H9 (cell line): Measurements from ENCODE around the gene MAP4K3. TPM values are rescaled to one million over a fixed set of nuclear protein-coding genes. Genes with fewer than 3 reads are reported as not detected.

ENCODE experiments used
- DNase-seq: peaks from one replicate; pipeline ENCODE4 v3.0.0-alpha.2; 2017
- H2AFZ ChIP-seq: one replicate; pipeline ENCODE4 v1.6.1; 2013; ENCODE audit warnings: mild to moderate bottlenecking, low read length, control low read depth, moderate library complexity
- H2AK5ac ChIP-seq: 2 replicates; pipeline ENCODE4 v1.6.1; 2013; ENCODE audit warnings: low read length, control low read depth, mixed read lengths; ENCODE audit not compliant: insufficient read length
- H2BK120ac ChIP-seq: one replicate; pipeline ENCODE4 v1.6.1; 2013; ENCODE audit warnings: low read depth, mild to moderate bottlenecking, low read length, control low read depth, inconsistent platforms; ENCODE audit not compliant: poor library complexity, severe bottlenecking
- H2BK12ac ChIP-seq: 2 replicates; pipeline ENCODE4 v1.6.1; 2013; ENCODE audit warnings: low read length, control low read depth, mixed read lengths, low read depth; ENCODE audit not compliant: insufficient read length
- H2BK15ac ChIP-seq: 2 replicates; pipeline ENCODE4 v1.6.1; 2013; ENCODE audit warnings: low read depth, low read length, control low read depth
- H2BK20ac ChIP-seq: one replicate; pipeline ENCODE4 v1.6.1; 2013; ENCODE audit warnings: low read depth, mild to moderate bottlenecking, low read length, control low read depth, inconsistent platforms; ENCODE audit not compliant: poor library complexity, severe bottlenecking
- H2BK5ac ChIP-seq: 2 replicates; pipeline ENCODE4 v1.6.1; 2013; ENCODE audit warnings: low read length, control low read depth, mixed read lengths; ENCODE audit not compliant: insufficient read length
- H3K14ac ChIP-seq: 2 replicates; pipeline ENCODE4 v1.6.1; 2013; ENCODE audit warnings: low read length, control low read depth; ENCODE audit not compliant: insufficient read depth
- H3K18ac ChIP-seq: 2 replicates; pipeline ENCODE4 v1.6.1; 2013; ENCODE audit warnings: low read depth, mild to moderate bottlenecking, mixed read lengths, low read length, control low read depth; ENCODE audit not compliant: insufficient read length
- H3K23ac ChIP-seq: 2 replicates; pipeline ENCODE4 v1.6.1; 2013; ENCODE audit warnings: low read length, control low read depth, mixed read lengths, low read depth; ENCODE audit not compliant: insufficient read length
- H3K23me2 ChIP-seq: 2 replicates; pipeline ENCODE4 v1.6.1; 2013; ENCODE audit warnings: low read depth, mild to moderate bottlenecking, mixed read lengths, low read length, control low read depth; ENCODE audit not compliant: insufficient read length, poor library complexity, severe bottlenecking
- H3K27ac ChIP-seq: 2 replicates; pipeline ENCODE4 v1.5.1; 2013; ENCODE audit warnings: low read length, control low read depth, mixed read lengths, low read depth; ENCODE audit not compliant: insufficient read length
- H3K27me3 ChIP-seq: 2 replicates; pipeline ENCODE4 v1.6.1; 2013; ENCODE audit warnings: low read length, control low read depth, inconsistent platforms; ENCODE audit not compliant: insufficient read depth
- H3K4ac ChIP-seq: 2 replicates; pipeline ENCODE4 v1.6.1; 2013; ENCODE audit warnings: low read depth, mild to moderate bottlenecking, control low read depth, inconsistent platforms, low read length, moderate library complexity
- H3K4me1 ChIP-seq: 2 replicates; pipeline ENCODE4 v1.6.1; 2013; ENCODE audit warnings: low read length, control low read depth, inconsistent platforms; ENCODE audit not compliant: insufficient read depth
- H3K4me2 ChIP-seq: 2 replicates; pipeline ENCODE4 v1.6.1; 2013; ENCODE audit warnings: low read length, control low read depth, mixed read lengths; ENCODE audit not compliant: insufficient read length, insufficient read depth
- H3K56ac ChIP-seq: 2 replicates; pipeline ENCODE4 v1.6.1; 2013; ENCODE audit warnings: low read depth, mild to moderate bottlenecking, mixed read lengths, low read length, control low read depth; ENCODE audit not compliant: insufficient read length
- H3K79me1 ChIP-seq: 2 replicates; pipeline ENCODE4 v1.6.1; 2013; ENCODE audit warnings: low read depth, mild to moderate bottlenecking, moderate library complexity, low read length, control low read depth, inconsistent platforms; ENCODE audit not compliant: insufficient read depth, poor library complexity, severe bottlenecking
- H3K79me2 ChIP-seq: 2 replicates; pipeline ENCODE4 v1.6.1; 2013; ENCODE audit warnings: low read length, control low read depth, inconsistent platforms; ENCODE audit not compliant: insufficient read depth
- H3K9ac ChIP-seq: 2 replicates; pipeline ENCODE4 v1.6.1; 2013; ENCODE audit warnings: low read length, control low read depth, mixed read lengths; ENCODE audit not compliant: insufficient read length; ENCODE audit errors: extremely low read depth
- H3K9me3 ChIP-seq: one replicate; pipeline ENCODE4 v1.6.1; 2013; ENCODE audit warnings: low read depth, low read length, inconsistent platforms; ENCODE audit not compliant: control insufficient read depth
- H3T11ph ChIP-seq: one replicate; pipeline ENCODE4 v1.6.1; 2013; ENCODE audit warnings: mild to moderate bottlenecking, low read length, control low read depth, inconsistent platforms
- H4K20me1 ChIP-seq: one replicate; pipeline ENCODE4 v1.6.1; 2013; ENCODE audit not compliant: control insufficient read depth, insufficient read length, insufficient read depth
- H4K5ac ChIP-seq: 2 replicates; pipeline ENCODE4 v1.6.1; 2013; ENCODE audit warnings: low read depth, mild to moderate bottlenecking, mixed read lengths, low read length, control low read depth; ENCODE audit not compliant: insufficient read length
- H4K8ac ChIP-seq: replicated peaks from 2 replicates; pipeline ENCODE4 v1.6.1; 2013; ENCODE audit warnings: low read length, control low read depth, mixed read lengths, low read depth; ENCODE audit not compliant: insufficient read length
- H4K91ac ChIP-seq: 2 replicates; pipeline ENCODE4 v1.6.1; 2013; ENCODE audit warnings: low read depth, mild to moderate bottlenecking, moderate library complexity, mixed read lengths, low read length, control low read depth; ENCODE audit not compliant: insufficient read length
- H3K27ac Mint-ChIP-seq, 3 experiments: 2 replicates in 2 of 3; 3 replicates in 1 of 3; pipeline ENCODE4 v1.8.0; 2020 to 2021; ENCODE audit warnings: mixed read lengths in 3 of 3, mild to moderate bottlenecking in 1 of 3, moderate library complexity in 1 of 3
- H3K27me3 Mint-ChIP-seq: 2 replicates; pipeline ENCODE4 v1.8.0; 2021; ENCODE audit warnings: low read depth, mild to moderate bottlenecking, moderate library complexity, mixed read lengths
- H3K36me3 Mint-ChIP-seq, 3 experiments: 2 replicates in 2 of 3; 3 replicates in 1 of 3; pipeline ENCODE4 v1.8.0; 2020 to 2021; ENCODE audit warnings: low read depth in 3 of 3, mixed read lengths in 3 of 3; ENCODE audit not compliant: insufficient read depth in 1 of 3
- H3K4me1 Mint-ChIP-seq, 2 experiments: 2 replicates each; pipeline ENCODE4 v1.8.0; 2020; ENCODE audit warnings: mixed read lengths in 2 of 2
- H3K4me3 Mint-ChIP-seq, 2 experiments: 2 replicates in 1 of 2; 3 replicates in 1 of 2; pipeline ENCODE4 v1.8.0; 2020 to 2021; ENCODE audit warnings: mild to moderate bottlenecking in 2 of 2, mixed read lengths in 2 of 2, moderate library complexity in 1 of 2
- H3K9me3 Mint-ChIP-seq, 2 experiments: 2 replicates in 1 of 2; 3 replicates in 1 of 2; pipeline ENCODE4 v1.8.0; 2020; ENCODE audit warnings: mild to moderate bottlenecking in 2 of 2, mixed read lengths in 2 of 2, moderate library complexity in 1 of 2
- WGBS: extraction: QIAGEN DNeasy Blood & Tissue Kit; methylation state at CpG from one replicate; pipeline ENCODE4 v1.1.7; 2013; ENCODE audit warnings: missing lambda C conversion rate, low lambda C conversion rate, mixed read lengths; ENCODE audit not compliant: insufficient read length; ENCODE audit errors: extremely low coverage; 5-methylcytosine and 5-hydroxymethylcytosine counted together
- total RNA-seq: library from RNA; stranded (reverse); gene quantifications from 2 replicates; pipeline ENCODE4 v1.2.1, GENCODE V29; 2021
- TF ChIP-seq, protein P1 (sequence below): fragments of 200-600 bp; sonication (generic); conservative IDR thresholded peaks from 3 replicates; pipeline ENCODE4 v1.8.0; 2021; ENCODE audit warnings: antibody characterized with exemption, mild to moderate bottlenecking

MAP4K3 gene
- total RNA-seq, 1 experiment from 2014 or later, result 37.9 TPM

DNA sequence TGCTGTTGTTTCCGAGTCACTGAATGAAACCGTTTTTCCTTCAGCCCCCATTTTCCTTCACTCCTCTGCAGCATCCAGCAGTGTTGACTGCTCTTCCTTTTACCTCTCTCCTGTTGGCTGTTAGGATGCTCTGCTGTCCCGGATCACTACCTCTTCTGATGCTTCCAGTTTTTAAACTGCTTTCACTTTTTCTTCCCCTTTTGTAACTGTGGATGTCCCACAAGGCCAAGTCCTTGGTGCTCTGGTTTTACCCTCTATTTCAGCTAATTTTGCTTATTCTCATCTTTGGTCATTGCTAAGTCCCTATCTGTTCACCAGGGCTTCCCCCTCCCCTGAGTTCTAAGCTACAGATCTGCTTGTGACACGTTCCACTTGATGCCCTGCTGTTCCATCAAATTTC, 39.4 kb upstream of the MAP4K3 start:
- Histone ChIP-seq H4K91ac (no peak overlapping the region), H3K79me1 (no peaks in the 10 kb centered on the region), H2BK5ac (no peak overlapping the region), H3K23me2 (no peaks in the 10 kb centered on the region), H2AK5ac (no peak overlapping the region), H3K27ac (no peak overlapping the region), H3K27me3 (no peaks in the 10 kb centered on the region), H2AFZ (no peak overlapping the region), H2BK20ac (no peak overlapping the region), H4K20me1 (no peaks in the 10 kb centered on the region), H3K9me3 (no peaks in the 10 kb centered on the region), H3K4ac (no peak overlapping the region), H3K9ac (no peak overlapping the region), H3K4me2 (no peak overlapping the region), H3T11ph (no peak overlapping the region), H3K56ac (no peak overlapping the region), H4K8ac (no peak overlapping the region), H3K18ac (no peak overlapping the region), H4K5ac (no peak overlapping the region), H3K23ac (no peak overlapping the region), H3K4me1 (no peaks in the 10 kb centered on the region; the same call in 1 of the 2 replicates), H3K14ac (no peak overlapping the region), H2BK15ac (no peak overlapping the region), H2BK120ac (no peak overlapping the region), H2BK12ac (no peak overlapping the region), H3K79me2 (no peaks in the 10 kb centered on the region)
- H3K9me3 Mint-ChIP-seq, result peaks cover 3 to 5% of the 10 kb centered on the region in 2 experiments; a peak in 4 of 5 replicates
- no CpG with 5 or more reads among the region's 4 CpGs for WGBS
- H3K36me3 Mint-ChIP-seq, result peaks cover 13 to 16% (median 14%) of the 10 kb centered on the region in 3 experiments
- no peak for DNase-seq
- no peak overlapping the region for H3K4me3 Mint-ChIP-seq
- TF ChIP-seq, protein P1, sequence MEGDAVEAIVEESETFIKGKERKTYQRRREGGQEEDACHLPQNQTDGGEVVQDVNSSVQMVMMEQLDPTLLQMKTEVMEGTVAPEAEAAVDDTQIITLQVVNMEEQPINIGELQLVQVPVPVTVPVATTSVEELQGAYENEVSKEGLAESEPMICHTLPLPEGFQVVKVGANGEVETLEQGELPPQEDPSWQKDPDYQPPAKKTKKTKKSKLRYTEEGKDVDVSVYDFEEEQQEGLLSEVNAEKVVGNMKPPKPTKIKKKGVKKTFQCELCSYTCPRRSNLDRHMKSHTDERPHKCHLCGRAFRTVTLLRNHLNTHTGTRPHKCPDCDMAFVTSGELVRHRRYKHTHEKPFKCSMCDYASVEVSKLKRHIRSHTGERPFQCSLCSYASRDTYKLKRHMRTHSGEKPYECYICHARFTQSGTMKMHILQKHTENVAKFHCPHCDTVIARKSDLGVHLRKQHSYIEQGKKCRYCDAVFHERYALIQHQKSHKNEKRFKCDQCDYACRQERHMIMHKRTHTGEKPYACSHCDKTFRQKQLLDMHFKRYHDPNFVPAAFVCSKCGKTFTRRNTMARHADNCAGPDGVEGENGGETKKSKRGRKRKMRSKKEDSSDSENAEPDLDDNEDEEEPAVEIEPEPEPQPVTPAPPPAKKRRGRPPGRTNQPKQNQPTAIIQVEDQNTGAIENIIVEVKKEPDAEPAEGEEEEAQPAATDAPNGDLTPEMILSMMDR, result no peak
- no peaks in the 10 kb centered on the region for H3K27me3 Mint-ChIP-seq
- H3K27ac Mint-ChIP-seq, result peak overlapping the region in 1 of 3 experiments; percentile 25; a peak in 2 of 7 replicates
- H3K4me1 Mint-ChIP-seq, result peaks cover 17 to 18% of the 10 kb centered on the region in 2 experiments
